Forelimb muscle (tissue), 1 donor: ENCODE measurements around the gene CCDC61. TPM values are rescaled to one million over a fixed set of nuclear protein-coding genes. Genes with fewer than 3 reads are reported as not detected.

Experiments used
- DNase-seq: peaks from one replicate; pipeline ENCODE4 v3.0.0-alpha.2; 2013; ENCODE audit warnings: low read depth
- polyA plus RNA-seq: library from polyadenylated mRNA; unstranded; fragments of 120-200 nt; gene quantifications from one replicate; pipeline ENCODE4 v1.2.1, GENCODE V29; 2013; ENCODE audit not compliant: insufficient read length

The CCDC61 gene
- 6.9 TPM for polyA plus RNA-seq

- DNase-seq, result peak; percentile 98
These were observed at the start of gene CCDC61 for GRCh38 chr19:45994998-45995714. Gene CCDC61, plus strand, starts transcription at chr19:45995467. Its CDS starts 7,552 bp downstream, at chr19:46003019.

- no peak for DNase-seq
These were observed 47.3 kb upstream of the CCDC61 start for GRCh38 chr19:45947926-45948325.

- no peak for DNase-seq
These were observed 43.0 kb upstream of the CCDC61 start for GRCh38 chr19:45952341-45952685.

DNA sequence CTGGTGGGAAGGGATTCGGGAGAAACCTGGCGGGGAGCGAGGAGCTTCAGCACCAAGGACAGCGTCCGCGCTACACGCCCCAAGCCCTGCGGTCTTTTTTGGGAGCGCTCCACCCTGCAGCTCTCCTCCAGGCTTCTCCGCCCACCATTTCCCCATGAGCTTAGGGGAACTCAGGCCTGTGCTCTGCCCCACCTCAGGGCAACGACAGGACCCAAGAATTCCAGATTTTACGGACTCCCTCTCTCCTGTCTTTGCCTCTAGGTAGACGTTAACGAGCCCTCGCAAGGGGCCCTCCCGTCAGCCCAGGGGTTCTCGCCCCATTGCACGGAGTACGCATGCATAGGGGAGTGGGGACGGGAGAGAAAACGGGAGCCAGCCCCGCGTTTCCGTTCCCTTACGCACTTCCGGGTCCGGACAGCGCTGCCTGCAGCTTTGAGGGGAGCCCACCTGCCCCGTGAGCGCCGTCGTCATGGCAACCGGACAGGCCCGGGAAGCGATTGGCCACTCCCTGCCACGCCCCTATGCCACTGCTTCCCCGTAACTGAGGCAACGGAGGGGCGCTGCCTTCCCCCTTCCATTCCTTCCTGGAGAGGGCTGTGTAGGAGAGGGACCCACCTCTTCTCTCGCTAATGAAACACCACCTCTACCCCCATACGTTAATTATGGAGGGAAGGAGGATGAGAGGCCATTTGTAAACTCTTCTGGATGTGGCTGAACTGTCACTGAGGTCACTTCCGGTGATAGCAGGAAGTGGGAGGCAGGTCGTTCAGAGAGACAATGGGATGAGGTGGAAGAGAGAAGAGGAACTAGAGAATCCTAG, 42.4 kb upstream of the CCDC61 start:
- DNase-seq, result peak; percentile 16

DNA sequence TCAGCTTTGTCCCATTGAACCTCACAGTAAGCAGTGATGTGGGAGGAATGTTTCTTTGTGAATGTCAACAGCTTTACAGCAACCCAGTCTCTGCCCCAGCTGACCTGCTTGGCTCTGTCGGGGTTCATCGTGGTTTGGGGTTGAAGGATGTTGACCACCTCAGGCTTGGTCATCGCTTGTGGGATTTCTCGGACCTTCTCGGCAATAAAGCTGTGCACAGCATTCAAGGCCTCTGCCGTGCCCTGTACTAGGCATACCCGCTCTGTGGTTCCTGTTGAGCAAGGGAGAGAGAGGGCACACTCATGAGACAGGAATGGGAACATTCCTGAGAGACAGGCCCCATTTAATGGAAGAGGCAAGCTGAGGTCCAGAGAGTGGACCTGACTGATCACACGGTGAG, 41.6 kb upstream of the CCDC61 start:
- no peak for DNase-seq

DNA sequence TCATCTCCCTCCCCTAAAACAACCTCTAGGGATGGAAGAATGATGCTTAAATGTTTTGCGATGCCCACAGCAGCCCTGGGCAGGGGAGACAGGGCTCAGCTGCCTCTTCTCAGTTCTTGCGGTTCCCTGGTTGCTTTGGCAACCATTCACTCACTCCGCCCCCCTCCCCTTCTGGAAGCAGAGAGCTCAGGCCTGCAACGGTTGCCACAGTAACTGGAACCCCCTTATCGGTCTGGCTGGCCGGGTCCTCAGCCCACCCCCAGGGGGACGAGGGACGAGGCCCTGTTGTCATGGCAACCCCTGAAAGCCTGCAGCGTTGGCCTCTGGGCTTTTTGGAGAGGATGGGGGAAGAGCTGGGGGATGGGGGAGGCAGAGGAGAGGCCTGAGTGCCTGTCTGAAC, 41.1 kb upstream of the CCDC61 start:
- DNase-seq, result no peak

DNA sequence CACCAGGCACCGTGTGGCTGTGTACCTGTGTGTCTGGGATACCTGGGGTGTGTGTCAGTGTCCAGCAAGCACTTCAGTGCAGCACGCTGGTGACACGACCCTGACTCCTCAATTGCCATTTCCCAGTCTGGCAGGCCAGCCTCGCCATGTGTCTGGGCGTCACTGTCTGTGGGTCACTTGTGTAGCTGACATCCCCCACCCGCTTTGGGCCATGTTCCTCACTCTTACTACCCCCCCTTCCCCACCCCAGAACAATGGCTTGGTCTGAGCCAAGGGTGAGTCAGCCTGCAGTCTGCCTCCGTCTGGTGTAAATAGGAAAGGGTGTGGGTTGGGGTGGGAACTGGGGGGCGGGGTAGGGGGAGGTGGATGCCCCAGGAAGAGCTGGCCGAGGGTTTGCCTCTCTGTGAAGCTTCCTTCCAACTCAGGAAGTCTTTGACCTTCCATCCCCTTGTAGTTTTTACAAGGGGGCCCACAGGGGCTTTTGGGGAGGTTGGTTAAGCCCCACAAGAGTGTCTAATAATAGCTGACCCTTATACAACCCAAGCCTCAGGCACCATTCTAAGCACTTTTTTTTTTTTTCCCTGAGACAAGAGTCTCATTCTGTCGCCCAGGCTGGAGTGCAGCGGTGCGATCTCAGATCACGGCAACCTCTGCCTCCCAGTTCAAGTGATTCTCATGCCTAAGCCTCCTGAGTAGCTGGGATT, 39.2 kb upstream of the CCDC61 start:
- no peak for DNase-seq

GRCh38 chr19:45958320-45958719, 36.9 kb upstream of the CCDC61 start:
- DNase-seq, result no peak

GRCh38 chr19:45958769-45959516, 36.3 kb upstream of the CCDC61 start:
- no peak for DNase-seq

DNA sequence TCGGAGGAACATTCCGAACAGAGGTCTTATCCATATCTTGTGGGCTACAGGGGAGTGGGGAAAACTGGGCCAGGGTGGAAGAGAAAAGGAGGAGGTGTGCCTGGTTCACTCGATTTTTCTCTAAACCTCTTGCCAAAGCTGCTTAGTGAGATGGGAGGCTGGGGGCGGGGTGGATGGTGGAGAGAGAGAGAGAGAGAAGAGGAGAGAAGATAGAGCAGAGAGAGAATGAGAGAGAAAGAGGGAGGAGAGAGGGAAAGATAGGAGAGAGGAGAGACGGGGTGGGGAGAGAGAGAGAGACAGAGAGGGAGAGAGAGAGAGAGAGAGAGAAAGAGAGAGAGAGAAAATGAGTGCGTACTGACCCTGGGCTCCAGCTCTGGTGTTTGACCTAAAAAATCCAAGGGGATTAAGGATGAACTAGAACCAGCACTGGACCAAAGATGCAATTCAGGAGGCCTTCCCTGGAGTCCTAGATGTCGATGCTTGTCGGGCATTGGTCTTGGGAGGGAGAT, 35.7 kb upstream of the CCDC61 start:
- DNase-seq, result no peak

- no peak for DNase-seq
These were observed 34.6 kb upstream of the CCDC61 start for GRCh38 chr19:45960595-45961235.

DNA sequence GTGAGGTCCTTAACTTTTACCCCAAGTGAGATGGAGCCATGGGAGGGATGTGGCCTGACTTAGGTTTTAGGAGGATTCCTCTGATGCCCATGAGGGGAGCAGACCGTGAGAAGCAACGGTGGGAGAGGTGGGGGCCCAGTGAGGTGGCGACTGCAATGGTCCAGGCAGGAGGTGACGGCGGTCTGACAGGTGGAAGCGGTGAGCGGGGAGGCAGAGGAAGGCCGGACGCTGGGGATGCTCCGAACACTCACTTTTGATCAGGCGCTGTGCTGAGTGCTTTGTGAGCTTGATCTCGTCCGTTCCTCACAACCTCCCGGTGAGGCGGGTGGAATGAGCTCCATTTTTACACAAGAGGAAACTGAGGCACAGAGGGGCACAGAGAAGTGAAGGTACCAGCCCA, 33.2 kb upstream of the CCDC61 start:
- DNase-seq, result no peak

- no peak for DNase-seq
These were observed 28.0 kb upstream of the CCDC61 start for GRCh38 chr19:45967246-45967645.

DNA sequence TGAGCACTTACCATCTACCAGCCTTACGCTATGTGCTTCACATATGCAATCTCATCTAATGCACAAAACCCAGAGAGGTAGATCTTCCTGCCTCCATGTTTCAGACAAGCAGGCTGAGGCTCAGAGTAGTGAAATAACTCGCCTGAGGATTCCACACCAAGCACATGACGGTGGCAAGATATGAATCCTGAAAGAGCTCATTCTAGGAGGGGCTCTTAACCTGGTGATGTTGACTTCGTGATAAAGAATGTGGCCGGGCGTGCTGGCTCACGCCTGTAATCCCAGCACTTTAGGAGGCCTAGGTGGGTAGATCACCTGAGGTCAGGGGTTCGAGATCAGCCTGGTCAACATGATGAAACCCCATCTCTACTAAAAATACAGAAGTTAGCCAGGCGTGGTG, 26.6 kb upstream of the CCDC61 start:
- no peak for DNase-seq

DNA sequence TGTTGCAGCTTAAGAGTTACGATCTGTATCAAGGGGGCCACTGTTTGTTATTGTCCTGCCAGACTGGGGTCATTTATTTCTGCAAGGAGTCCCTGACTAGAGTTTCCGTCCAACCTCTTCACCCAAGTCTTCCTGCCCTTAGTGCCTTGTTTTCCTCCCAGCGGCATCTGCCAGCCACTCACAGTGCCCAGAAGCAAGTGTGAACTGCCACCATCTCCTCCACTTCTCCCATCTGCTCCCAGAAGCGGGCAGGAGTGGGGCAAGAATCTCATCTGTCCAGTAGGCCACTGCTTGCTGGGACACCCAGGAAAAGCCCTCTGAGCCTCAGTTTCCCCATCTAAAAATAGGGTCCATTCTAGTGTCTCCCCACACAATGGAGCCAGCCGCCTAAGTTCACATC, 25.6 kb upstream of the CCDC61 start:
- DNase-seq, result no peak

GRCh38 chr19:45971260-45971902, 23.9 kb upstream of the CCDC61 start:
- DNase-seq, result no peak

DNA sequence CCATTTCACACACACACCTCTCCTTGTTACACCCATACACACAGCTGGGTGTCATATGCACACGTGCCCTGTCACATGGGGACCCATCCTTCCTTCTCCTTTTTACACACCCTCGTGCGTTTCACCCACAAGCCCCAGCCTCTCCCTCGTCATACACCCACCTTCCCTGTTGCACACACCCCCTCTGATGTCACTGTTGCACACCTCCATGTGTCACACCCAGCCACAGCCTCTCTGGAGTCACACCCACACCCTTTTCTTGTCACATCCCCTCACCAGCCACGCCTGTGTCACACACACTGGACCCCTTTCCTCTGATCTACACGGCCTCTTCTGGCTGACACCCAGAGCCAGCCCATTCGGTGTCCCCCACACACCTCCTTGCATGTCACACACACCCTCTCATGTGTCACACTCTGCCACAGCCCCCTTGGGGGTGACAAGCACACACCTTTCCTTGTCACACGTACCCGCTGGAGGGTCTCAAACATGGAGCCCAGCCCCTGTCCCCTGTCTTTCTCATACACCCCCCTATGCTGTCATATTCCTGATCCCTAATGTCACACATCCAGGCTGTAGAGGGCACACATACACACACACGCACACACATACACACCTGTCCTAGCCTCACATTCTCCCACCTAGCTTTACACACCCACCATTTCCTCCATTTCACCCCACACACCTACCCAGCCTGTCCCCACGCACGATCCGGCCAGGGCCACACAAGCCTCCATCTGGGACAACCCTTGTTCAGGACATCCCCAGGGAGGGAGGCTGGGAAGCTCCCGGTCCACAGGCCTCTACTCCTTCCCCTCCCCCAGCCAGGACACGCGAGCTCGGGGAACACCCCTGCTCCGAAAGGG, 23.0 kb upstream of the CCDC61 start:
- DNase-seq, result no peak

DNA sequence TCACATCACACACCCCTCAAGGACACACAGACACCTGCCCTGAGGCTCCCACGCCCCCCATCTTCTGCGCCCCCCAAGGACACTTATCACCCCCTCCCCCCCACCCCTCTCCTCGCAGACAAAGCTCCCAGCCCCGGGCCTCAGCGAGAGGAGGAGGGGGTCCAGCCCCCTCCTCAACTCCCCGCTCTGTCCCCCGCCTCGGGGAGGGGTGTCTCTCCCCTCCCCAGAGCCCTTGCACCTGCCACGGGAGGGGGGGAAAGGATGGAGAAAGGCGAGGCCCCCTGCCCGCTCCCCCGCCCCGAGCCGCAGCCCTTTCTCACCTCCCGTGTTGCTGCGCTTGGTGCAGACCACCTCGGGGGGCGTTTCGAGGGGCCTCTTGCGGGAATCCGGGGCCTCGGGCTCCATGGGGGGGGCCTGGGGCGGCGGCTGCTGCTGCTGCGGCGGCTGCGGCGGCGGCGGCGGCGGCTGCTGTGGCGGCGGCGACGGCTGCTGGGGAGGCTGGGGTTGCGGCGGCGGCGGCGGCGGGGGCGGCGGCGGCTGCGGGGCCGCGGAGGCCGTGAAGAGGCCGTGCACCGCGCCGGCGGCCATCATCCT, 22.2 kb upstream of the CCDC61 start:
- DNase-seq, result no peak
